ENCODE measurements around the gene GINS1. TPM values are rescaled to one million over a fixed set of nuclear protein-coding genes. Genes with fewer than 3 reads are reported as not detected.

The GINS1 gene
- total RNA-seq, 1 experiment from 2014 or later: 74.3 TPM

GRCh38 chr20:25444556-25444955 is 37.1 kb downstream of the GINS1 start:
- Histone ChIP-seq H2AK5ac (ENCODE audit: insufficient read length, low read length) (no peak overlapping the region), H4K5ac (ENCODE audit: insufficient read length, low read depth, low read length) (no peak overlapping the region), H3K18ac (ENCODE audit: insufficient read length, low read depth, low read length) (no peak overlapping the region), H3K4me1 (ENCODE audit: insufficient read depth, low read length) (no peaks in the 10 kb centered on the region), H3K23me2 (ENCODE audit: insufficient read length, low read depth, low read length, poor library complexity, severe bottlenecking) (no peaks in the 10 kb centered on the region), H2BK15ac (ENCODE audit: low read depth, low read length) (no peak overlapping the region), H2BK20ac (ENCODE audit: low read depth, low read length, poor library complexity, severe bottlenecking) (no peak overlapping the region), H3K14ac (ENCODE audit: insufficient read depth, low read length) (no peak overlapping the region), H2BK5ac (ENCODE audit: insufficient read length, low read length) (no peak overlapping the region), H4K91ac (ENCODE audit: insufficient read length, low read depth, low read length) (no peak overlapping the region), H3K4ac (ENCODE audit: low read depth, low read length) (no peak overlapping the region), H3K27me3 (ENCODE audit: insufficient read depth, low read length) (no peaks in the 10 kb centered on the region), H3T11ph (ENCODE audit: low read length) (no peak overlapping the region), H2AFZ (ENCODE audit: low read length) (no peak overlapping the region), H4K20me1 (ENCODE audit: control insufficient read depth, insufficient read depth, insufficient read length) (no peaks in the 10 kb centered on the region), H3K9ac (ENCODE audit: extremely low read depth, insufficient read length, low read length) (no peak overlapping the region), H3K27ac (ENCODE audit: insufficient read length, low read depth, low read length) (no peak overlapping the region), H3K4me2 (ENCODE audit: insufficient read depth, insufficient read length, low read length) (no peak overlapping the region), H2BK12ac (ENCODE audit: insufficient read length, low read depth, low read length) (no peak overlapping the region), H3K79me1 (ENCODE audit: insufficient read depth, low read depth, low read length, poor library complexity, severe bottlenecking) (no peaks in the 10 kb centered on the region), H3K9me3 (ENCODE audit: control insufficient read depth, low read depth, low read length) (no peaks in the 10 kb centered on the region), H3K23ac (ENCODE audit: insufficient read length, low read depth, low read length) (no peak overlapping the region), H3K79me2 (ENCODE audit: insufficient read depth, low read length) (peaks cover 1% of the 10 kb centered on the region; the same call in 1 of the 2 replicates), H4K8ac (replicated peaks; ENCODE audit: insufficient read length, low read depth, low read length) (no peak overlapping the region), H3K56ac (ENCODE audit: insufficient read length, low read depth, low read length) (no peak overlapping the region), H2BK120ac (ENCODE audit: low read depth, low read length, poor library complexity, severe bottlenecking) (no peak overlapping the region)
- no peak overlapping the region for H3K4me3 Mint-ChIP-seq
- H3K9me3 Mint-ChIP-seq: no peaks in the 10 kb centered on the region
- H3K27ac Mint-ChIP-seq: no peak overlapping the region
- WGBS (ENCODE audit: extremely low coverage, insufficient read length, low lambda C conversion rate): no CpG with 5 or more reads among the region's 4 CpGs
- no peaks in the 10 kb centered on the region for H3K4me1 Mint-ChIP-seq
- H3K27me3 Mint-ChIP-seq (ENCODE audit: low read depth): no peaks in the 10 kb centered on the region
- DNase-seq: no peak
- H3K36me3 Mint-ChIP-seq (ENCODE audit: insufficient read depth in 1 of 3, low read depth in 3 of 3): peaks cover 51 to 87% (median 83%) of the 10 kb centered on the region in 3 experiments
- TF ChIP-seq, protein P1, sequence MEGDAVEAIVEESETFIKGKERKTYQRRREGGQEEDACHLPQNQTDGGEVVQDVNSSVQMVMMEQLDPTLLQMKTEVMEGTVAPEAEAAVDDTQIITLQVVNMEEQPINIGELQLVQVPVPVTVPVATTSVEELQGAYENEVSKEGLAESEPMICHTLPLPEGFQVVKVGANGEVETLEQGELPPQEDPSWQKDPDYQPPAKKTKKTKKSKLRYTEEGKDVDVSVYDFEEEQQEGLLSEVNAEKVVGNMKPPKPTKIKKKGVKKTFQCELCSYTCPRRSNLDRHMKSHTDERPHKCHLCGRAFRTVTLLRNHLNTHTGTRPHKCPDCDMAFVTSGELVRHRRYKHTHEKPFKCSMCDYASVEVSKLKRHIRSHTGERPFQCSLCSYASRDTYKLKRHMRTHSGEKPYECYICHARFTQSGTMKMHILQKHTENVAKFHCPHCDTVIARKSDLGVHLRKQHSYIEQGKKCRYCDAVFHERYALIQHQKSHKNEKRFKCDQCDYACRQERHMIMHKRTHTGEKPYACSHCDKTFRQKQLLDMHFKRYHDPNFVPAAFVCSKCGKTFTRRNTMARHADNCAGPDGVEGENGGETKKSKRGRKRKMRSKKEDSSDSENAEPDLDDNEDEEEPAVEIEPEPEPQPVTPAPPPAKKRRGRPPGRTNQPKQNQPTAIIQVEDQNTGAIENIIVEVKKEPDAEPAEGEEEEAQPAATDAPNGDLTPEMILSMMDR (conservative IDR thresholded peaks at IDR 0.05): no peak
